K562 (cell line): Measurements from ENCODE around the gene BDH1. TPM values are rescaled to one million over a fixed set of nuclear protein-coding genes. Genes with fewer than 3 reads are reported as not detected.

Source experiments
- MBD2 ChIP-seq: sonication (generic); IDR thresholded peaks from 2 replicates; pipeline ENCODE4 v1.6.1; 2016; ENCODE audit warnings: low read depth, borderline replicate concordance
- RAD21 ChIP-seq, 2 experiments: fragments of 250-450 bp in 1 of 2; fragments of 450-650 bp in 1 of 2; sonication (Bioruptor Pico) in 1 of 2; formaldehyde crosslinking in 1 of 2; IDR thresholded peaks in 1 of 2; conservative IDR thresholded peaks in 1 of 2; 2 replicates each; pipeline versions ENCODE4 v1.4.0 to v1.8.0; 2020 to 2022; ENCODE audit warnings: mild to moderate bottlenecking in 2 of 2, moderate library complexity in 1 of 2
- RBFOX2 ChIP-seq: fragments of 200-400 bp; formaldehyde crosslinking; IDR thresholded peaks from 2 replicates; pipeline ENCODE4 v1.6.1; 2017; ENCODE audit warnings: low read depth, mild to moderate bottlenecking, low read length, moderate library complexity
- ZNF551 ChIP-seq: fragments of 250-450 bp; sonication (Bioruptor Pico); IDR thresholded peaks from 2 replicates; pipeline ENCODE4 v1.5.0; 2021; ENCODE audit warnings: mild to moderate bottlenecking, moderate library complexity
- polyA plus RNA-seq, 8 experiments: library from polyadenylated mRNA; depleted of rRNA in 4 of 8; stranded (reverse) in 5 of 8; unstranded in 3 of 8; fragments of >200 nt; fragmentation: Nextera tagmentation in 2 of 8; fragmentation: Illumina TruSeq in 1 of 8; extraction: Ambion mirVana in 2 of 8; extraction: Trizol in 1 of 8; gene quantifications; 2 replicates each; pipeline versions ENCODE4 v1.2.1 to v1.2.3, GENCODE V29; 2011 to 2014; ENCODE audit warnings: inconsistent platforms in 1 of 8, missing spikeins in 1 of 8
- total RNA-seq, 7 experiments: library from RNA; depleted of rRNA in 6 of 7; stranded (reverse); fragments of >200 nt in 6 of 7; fragmentation: Illumina TruSeq in 2 of 7; extraction: Trizol in 2 of 7; gene quantifications; 2 replicates each; pipeline versions ENCODE4 v1.2.1 to v1.2.3, GENCODE V29; 2011 to 2021; ENCODE audit warnings: low replicate concordance in 1 of 7
- TF ChIP-seq, protein P1 (sequence below): fragments of 250-450 bp; sonication (Bioruptor Pico); IDR thresholded peaks from 2 replicates; pipeline ENCODE4 v1.5.0; 2021
- TF ChIP-seq, protein P2 (sequence below): fragments of 450-650 bp; IDR thresholded peaks from 2 replicates; pipeline ENCODE4 v1.6.1; 2016; ENCODE audit warnings: mild to moderate bottlenecking, moderate library complexity

The BDH1 gene
- total and polyA plus RNA-seq, 9 of the 15 experiments (the other 6 are each of a cell fraction or from before 2014, with no cell fraction given): 0.07 to 0.89 (median 0.12) TPM; not detected in 3

DNA sequence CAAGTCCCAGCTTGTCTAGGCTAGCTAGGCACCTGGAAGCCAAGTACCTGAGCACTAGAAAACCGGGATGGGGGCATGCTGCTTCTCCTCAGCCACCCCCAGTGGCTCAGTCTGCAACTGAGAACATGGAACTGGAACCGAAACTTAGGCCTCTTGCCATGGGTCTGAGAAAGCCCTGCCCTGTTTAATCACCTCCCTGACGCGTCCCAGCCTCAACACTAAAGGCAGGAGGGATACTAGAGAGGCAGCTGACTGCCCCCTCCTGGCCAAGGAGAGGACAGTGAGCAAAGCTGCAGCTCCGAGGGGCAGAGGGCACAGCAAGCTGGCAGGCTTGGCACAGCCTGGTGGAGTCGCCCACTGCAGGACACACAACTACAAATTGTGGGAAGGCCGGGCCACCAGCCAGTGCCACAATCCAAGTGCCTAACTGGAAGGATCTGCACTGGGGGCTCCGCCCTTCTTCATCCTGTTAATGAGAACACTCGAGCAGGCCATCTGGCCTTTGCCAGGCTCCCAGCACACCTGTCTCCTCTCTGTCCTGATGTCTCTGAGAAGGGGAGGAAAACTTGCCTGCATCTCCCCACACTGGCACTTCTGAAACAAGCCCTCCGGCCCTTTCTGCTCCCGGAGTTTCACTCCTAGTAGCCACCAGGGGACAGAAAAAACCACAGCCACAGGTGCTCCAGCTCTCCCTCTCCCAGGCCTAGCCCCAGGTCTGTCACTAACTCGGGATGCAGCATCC lies 53.7 kb downstream of the BDH1 start (continued):
- TF ChIP-seq, protein P1, sequence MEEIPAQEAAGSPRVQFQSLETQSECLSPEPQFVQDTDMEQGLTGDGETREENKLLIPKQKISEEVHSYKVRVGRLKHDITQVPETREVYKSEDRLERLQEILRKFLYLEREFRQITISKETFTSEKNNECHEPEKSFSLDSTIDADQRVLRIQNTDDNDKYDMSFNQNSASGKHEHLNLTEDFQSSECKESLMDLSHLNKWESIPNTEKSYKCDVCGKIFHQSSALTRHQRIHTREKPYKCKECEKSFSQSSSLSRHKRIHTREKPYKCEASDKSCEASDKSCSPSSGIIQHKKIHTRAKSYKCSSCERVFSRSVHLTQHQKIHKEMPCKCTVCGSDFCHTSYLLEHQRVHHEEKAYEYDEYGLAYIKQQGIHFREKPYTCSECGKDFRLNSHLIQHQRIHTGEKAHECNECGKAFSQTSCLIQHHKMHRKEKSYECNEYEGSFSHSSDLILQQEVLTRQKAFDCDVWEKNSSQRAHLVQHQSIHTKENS: no peak
- TF ChIP-seq, protein P2, sequence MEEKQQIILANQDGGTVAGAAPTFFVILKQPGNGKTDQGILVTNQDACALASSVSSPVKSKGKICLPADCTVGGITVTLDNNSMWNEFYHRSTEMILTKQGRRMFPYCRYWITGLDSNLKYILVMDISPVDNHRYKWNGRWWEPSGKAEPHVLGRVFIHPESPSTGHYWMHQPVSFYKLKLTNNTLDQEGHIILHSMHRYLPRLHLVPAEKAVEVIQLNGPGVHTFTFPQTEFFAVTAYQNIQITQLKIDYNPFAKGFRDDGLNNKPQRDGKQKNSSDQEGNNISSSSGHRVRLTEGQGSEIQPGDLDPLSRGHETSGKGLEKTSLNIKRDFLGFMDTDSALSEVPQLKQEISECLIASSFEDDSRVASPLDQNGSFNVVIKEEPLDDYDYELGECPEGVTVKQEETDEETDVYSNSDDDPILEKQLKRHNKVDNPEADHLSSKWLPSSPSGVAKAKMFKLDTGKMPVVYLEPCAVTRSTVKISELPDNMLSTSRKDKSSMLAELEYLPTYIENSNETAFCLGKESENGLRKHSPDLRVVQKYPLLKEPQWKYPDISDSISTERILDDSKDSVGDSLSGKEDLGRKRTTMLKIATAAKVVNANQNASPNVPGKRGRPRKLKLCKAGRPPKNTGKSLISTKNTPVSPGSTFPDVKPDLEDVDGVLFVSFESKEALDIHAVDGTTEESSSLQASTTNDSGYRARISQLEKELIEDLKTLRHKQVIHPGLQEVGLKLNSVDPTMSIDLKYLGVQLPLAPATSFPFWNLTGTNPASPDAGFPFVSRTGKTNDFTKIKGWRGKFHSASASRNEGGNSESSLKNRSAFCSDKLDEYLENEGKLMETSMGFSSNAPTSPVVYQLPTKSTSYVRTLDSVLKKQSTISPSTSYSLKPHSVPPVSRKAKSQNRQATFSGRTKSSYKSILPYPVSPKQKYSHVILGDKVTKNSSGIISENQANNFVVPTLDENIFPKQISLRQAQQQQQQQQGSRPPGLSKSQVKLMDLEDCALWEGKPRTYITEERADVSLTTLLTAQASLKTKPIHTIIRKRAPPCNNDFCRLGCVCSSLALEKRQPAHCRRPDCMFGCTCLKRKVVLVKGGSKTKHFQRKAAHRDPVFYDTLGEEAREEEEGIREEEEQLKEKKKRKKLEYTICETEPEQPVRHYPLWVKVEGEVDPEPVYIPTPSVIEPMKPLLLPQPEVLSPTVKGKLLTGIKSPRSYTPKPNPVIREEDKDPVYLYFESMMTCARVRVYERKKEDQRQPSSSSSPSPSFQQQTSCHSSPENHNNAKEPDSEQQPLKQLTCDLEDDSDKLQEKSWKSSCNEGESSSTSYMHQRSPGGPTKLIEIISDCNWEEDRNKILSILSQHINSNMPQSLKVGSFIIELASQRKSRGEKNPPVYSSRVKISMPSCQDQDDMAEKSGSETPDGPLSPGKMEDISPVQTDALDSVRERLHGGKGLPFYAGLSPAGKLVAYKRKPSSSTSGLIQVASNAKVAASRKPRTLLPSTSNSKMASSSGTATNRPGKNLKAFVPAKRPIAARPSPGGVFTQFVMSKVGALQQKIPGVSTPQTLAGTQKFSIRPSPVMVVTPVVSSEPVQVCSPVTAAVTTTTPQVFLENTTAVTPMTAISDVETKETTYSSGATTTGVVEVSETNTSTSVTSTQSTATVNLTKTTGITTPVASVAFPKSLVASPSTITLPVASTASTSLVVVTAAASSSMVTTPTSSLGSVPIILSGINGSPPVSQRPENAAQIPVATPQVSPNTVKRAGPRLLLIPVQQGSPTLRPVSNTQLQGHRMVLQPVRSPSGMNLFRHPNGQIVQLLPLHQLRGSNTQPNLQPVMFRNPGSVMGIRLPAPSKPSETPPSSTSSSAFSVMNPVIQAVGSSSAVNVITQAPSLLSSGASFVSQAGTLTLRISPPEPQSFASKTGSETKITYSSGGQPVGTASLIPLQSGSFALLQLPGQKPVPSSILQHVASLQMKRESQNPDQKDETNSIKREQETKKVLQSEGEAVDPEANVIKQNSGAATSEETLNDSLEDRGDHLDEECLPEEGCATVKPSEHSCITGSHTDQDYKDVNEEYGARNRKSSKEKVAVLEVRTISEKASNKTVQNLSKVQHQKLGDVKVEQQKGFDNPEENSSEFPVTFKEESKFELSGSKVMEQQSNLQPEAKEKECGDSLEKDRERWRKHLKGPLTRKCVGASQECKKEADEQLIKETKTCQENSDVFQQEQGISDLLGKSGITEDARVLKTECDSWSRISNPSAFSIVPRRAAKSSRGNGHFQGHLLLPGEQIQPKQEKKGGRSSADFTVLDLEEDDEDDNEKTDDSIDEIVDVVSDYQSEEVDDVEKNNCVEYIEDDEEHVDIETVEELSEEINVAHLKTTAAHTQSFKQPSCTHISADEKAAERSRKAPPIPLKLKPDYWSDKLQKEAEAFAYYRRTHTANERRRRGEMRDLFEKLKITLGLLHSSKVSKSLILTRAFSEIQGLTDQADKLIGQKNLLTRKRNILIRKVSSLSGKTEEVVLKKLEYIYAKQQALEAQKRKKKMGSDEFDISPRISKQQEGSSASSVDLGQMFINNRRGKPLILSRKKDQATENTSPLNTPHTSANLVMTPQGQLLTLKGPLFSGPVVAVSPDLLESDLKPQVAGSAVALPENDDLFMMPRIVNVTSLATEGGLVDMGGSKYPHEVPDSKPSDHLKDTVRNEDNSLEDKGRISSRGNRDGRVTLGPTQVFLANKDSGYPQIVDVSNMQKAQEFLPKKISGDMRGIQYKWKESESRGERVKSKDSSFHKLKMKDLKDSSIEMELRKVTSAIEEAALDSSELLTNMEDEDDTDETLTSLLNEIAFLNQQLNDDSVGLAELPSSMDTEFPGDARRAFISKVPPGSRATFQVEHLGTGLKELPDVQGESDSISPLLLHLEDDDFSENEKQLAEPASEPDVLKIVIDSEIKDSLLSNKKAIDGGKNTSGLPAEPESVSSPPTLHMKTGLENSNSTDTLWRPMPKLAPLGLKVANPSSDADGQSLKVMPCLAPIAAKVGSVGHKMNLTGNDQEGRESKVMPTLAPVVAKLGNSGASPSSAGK: peak; percentile 6; the same call in 1 of the 2 replicates
- peak; percentile 21 to 60; a peak in 2 of 4 replicates for TF ChIP-seq RAD21 (CRISPR knock-in tag; conservative IDR thresholded peaks at IDR 0.05 in 1 of 2, IDR thresholded peaks at IDR 0.05 in 1 of 2)
- TF ChIP-seq ZNF551 (CRISPR knock-in tag): no peak
- no peak for TF ChIP-seq RBFOX2
- no peak for TF ChIP-seq MBD2
